SK-MEL-5 (cell line): ENCODE measurements around the gene CLIP2. TPM values are rescaled to one million over a fixed set of nuclear protein-coding genes. Genes with fewer than 3 reads are reported as not detected.
"Not testable (repeated sequence)": the region's sequence is repeated elsewhere in the genome, so short reads cannot be mapped to it uniquely, and the experiment has no call there.

Source experiments
- DNase-seq: peaks from one replicate; pipeline ENCODE4 v3.0.0-alpha.2; 2016; ENCODE audit warnings: low read depth, low spot score
- in situ Hi-C: cut with HindIII; loops from 2 replicates; pipeline ENCODE4 v1.10.0; 2016; ENCODE audit warnings: low sequenced_read_pairs, high pct_unique_total_duplicates, low pct_unique_long_range_greater_than_20kb
- total RNA-seq: library from RNA; depleted of rRNA; stranded (reverse); fragments of >200 nt; shearing (Covaris generic); gene quantifications from 2 replicates; pipeline ENCODE4 v1.2.3, GENCODE V29; 2014

The CLIP2 gene
- total RNA-seq, 1 experiment from 2014 or later = 9.2 TPM

- in situ Hi-C loops = no loop called here
- no peak for DNase-seq
Measured at GRCh38 chr7:74309181-74309580, 20.0 kb downstream of the CLIP2 start.

DNA sequence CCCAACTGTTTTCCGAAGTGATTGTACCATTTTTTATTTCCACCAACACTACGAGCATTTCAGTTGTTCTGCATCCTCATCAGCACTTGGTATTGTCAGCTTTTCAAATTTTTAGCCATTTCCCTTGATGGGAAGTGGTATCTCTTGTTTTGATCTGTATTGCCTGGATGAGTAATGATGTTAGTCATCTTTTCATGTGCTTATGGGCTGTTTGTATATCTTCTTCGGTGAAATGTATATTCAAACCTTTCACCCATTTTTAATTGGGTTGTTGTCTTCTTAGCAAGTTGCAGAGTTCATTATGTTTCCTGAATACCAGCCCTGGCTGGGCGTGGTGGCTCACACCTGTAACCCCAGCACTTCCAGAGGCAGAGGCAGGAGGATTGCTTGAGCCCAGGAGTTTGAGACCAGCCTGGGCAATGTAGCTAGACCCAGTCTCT, 22.1 kb downstream of the CLIP2 start:
- in situ Hi-C loops = no loop called here
- DNase-seq = no peak

DNA sequence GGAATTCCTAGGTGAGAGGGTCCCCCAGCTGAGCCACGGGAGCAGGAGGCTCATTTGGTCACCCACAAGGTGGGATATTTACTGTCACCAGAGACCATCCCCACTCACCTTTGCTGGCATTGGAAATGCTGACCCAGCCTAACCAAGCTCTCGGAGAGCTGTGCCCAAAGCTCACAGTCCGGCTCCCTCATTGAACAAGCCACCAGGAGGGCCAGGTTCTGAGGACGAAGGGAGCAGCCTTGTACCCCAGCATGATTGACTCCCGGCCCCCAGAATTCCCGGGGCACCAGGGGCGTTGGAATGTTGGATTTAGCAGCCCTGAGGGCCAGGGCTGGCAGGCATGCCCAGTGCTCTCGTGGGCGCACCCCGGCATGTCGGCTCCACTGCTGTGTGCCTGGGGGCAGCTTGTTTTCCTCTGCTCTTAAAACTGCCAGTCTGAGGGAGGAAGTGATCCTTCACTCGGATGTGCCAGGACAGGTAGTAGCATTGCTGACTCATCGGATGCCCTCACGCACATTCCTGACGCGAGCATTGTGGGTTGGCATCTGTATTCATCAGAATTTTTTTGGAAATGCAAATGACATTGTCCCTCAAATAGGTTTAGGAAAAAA, 23.3 kb downstream of the CLIP2 start:
- in situ Hi-C loops = no loop called here
- no peak for DNase-seq

DNA sequence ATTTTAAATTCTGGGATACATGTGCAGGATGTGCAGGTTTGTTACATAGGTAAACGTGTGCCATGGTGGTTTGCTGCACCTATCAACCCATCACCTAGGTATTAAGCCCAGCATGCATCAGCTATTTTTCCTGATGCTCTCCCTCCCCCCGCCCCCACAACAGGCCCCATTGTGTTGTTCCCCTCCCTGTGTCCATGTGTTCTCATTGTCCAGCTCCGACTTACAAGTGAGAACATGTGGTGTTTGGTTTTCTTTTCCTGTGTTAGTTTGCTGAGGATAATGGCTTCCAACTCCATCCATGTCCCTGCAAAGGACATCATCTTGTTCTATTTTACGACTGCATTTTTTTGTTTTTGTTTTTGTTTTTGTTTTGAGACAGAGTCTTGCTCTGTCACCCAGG, 26.7 kb downstream of the CLIP2 start:
- in situ Hi-C loops, DNase-seq: not testable (repeated sequence)

- no peak for DNase-seq
- in situ Hi-C loops = no loop called here
Measured at GRCh38 chr7:74317146-74317782, 28.1 kb downstream of the CLIP2 start.

DNA sequence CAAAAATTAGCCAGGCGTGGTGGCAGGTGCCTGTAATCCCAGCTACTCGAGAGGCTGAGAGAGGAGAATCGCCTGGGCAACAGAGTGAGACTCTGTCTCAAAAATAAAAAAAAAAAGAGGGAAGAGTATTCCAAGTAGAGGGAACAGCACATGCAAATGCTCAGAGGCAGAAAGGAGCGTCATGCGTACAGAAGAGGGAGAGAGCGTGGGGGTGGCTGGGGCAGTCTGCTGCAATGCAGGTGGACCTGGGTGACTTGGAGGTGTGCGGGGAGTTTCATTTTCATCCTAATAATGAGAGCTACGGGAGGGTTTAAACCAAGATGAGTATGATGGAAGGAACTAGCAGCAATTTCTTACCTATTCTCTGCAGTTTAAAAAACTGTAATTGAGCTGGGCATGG, 28.8 kb downstream of the CLIP2 start:
- no peak for DNase-seq
- in situ Hi-C loops = no loop called here

- in situ Hi-C loops = no loop called here
- no peak for DNase-seq
Measured at GRCh38 chr7:74320645-74321221, 31.5 kb downstream of the CLIP2 start.

DNA sequence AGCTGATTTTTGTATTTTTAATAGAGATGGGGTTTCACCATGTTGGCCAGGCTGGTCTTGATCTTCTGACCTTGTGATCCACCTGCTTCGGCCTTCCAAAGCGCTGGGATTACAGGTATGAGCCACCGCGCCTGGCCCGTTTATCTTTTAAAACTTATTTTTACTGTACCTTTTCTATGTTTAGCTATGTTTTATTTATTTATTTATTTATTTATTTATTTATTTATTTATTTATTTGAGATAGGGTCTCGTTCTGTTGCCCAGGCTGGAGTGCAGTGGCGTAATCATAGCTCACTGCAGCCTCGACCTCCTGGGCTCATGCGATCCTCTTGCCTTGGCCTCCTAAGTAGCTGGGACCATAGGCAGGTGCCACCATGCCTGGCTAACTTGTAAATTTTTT, 33.7 kb downstream of the CLIP2 start:
- DNase-seq, in situ Hi-C loops: not testable (repeated sequence)

DNA sequence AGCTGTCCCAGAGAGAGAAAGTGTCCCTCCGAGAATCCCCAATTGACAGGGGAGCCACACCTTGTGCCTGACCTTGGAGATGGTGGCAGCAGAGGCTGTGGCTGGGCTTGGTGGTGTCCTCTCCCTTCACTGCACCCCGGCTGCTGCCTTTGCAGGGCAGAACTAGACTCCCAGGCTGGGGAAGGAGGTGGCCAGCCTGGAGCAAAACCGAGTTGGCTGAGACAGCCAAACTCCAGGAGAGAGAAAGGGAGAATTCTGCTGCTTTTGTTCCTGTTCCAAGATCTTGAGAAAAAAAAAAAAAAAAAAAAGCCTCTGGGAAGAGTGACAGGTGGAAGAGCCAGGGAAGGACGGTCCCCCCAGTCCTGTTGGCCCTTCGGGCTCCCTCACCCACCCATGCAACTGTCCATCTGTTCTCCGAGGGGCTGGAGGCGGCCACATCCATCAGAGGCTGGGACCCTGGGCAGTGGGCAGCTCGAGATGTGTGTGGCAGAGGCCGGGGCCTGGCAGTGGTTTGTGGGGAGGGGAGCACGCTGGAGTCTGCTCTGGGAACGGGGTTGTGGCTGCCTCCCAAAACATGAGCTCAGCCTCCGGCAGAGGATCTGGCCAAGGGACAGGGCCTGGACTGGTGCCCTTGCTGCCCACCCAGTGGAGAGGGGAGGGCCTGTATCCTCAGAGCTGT, 35.5 kb downstream of the CLIP2 start:
- in situ Hi-C loops = no loop called here
- DNase-seq = no peak

- no peak for DNase-seq
- in situ Hi-C loops = no loop called here
Measured at GRCh38 chr7:74325210-74325565, 36.0 kb downstream of the CLIP2 start.

DNA sequence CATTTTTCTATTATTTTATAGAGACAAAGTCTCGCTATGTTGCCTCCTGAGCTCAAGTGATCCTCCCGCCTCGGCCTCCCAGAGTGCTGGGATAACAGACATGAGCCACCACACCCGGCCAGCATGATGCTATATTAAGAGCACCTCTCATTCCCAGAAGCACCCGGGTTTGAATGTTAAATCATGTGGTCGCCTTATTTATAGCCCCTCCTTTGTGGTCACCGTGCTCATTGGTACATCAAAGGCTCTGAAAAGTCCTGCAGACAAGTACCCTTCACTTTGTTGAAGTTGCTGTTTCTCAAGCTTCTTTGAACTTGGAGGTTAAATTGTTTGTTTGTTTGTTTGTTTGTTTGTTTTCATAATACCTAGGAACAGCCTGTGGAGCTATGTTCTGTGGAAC, 40.0 kb downstream of the CLIP2 start:
- in situ Hi-C loops = no loop called here
- no peak for DNase-seq

DNA sequence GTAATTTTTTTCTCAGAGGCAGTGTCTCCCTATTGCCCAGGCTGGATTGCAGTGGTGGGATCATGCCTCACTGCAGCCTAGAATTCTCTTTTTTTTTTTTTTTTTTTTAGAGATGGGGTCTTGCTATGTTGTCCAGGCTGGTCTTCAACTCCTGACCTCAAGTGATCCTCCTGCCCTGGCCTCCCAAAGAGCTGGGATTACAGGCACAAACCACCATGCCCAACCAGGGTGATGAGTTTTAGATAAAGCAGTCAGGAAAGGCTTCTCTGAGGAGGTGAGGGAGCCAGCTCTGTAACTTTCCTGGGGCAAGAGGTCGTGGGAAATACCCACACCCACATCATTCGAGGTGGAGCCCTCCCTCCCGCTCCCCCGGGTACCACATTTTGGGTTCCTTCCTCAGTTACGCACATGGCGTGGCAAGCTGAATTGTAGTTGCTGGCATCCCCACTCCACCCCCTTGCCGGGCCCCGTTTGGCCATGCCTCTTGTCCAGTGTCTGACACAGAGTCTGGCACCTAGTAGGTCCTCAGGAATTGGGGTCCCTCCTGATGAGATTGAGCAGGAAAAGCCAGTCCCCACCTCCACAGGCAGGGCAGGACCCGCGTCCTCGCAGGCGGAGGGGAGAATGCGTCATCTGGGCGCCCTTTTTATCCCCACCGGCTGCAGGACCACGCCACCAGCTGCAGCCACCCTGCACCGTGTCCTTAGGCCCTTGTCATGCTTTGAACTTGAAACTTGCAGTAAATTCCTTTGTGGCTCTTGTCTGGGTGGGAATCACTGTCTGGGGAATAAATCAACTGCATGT, 43.4 kb downstream of the CLIP2 start:
- in situ Hi-C loops = no loop called here
- DNase-seq = no peak

GRCh38 chr7:74334030-74334429, 44.8 kb downstream of the CLIP2 start:
- in situ Hi-C loops = no loop called here
- DNase-seq = no peak

DNA sequence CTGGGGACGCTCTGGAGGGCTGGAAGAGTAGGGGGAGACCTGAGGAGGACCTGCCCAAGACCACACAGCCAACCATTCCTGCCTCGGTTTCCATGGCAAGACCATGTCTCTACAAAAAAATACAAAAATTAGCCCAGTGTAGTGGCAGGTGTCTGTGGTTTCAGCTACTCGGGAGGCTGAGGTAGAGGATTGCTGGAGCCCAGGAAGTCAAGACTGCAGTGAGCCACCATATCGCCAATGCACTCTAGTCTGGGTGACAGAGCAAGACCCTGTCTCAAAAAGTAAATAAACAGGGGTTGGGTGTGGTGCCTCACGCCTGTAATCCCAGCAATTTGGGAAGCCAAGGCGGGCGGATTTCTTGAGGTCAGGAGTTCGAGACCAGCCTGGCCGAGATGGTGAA, 48.7 kb downstream of the CLIP2 start:
- no peak for DNase-seq
- in situ Hi-C loops = no loop called here

DNA sequence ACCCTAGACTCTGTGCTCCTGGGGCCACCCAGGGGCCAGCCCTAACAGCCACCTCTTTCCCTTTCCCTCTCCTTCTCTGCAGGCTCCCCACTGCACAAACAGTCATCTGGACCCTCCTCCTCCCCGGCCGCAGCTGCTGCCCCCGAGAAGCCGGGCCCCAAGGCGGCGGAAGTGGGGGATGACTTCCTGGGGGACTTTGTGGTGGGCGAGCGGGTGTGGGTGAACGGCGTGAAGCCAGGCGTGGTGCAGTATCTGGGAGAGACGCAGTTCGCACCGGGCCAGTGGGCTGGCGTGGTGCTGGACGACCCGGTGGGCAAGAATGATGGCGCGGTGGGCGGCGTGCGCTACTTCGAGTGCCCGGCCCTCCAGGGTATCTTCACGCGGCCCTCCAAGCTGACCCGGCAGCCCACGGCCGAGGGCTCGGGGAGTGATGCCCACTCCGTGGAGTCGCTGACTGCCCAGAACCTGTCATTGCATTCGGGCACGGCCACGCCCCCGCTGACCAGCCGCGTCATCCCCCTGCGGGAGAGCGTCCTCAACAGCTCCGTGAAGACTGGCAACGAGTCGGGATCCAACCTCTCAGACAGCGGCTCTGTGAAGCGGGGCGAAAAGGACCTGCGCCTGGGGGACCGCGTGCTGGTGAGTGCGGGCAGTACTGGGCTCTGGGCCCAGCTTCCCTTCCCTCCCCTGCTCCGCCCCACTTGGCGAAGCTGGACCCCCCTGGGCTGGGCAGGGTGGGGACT, 49.3 kb downstream of the CLIP2 start:
- in situ Hi-C loops = no loop called here
- no peak for DNase-seq

- in situ Hi-C loops, DNase-seq: not testable (repeated sequence)
Measured at GRCh38 chr7:74339648-74340047, 50.4 kb downstream of the CLIP2 start.

GRCh38 chr7:74343281-74344131, 54.3 kb downstream of the CLIP2 start:
- peak; percentile 17 for DNase-seq
- in situ Hi-C loops = no loop called here
